HepG2 (cell line): Measurements from ENCODE around the gene RPS10. TPM values are rescaled to one million over a fixed set of nuclear protein-coding genes. Genes with fewer than 3 reads are reported as not detected.
A peak's percentile ranks its signal among the peaks of the same experiment; 100 is the strongest.

Experiments
- CCAR2 ChIP-seq: fragments of 200-400 bp; formaldehyde crosslinking; optimal IDR thresholded peaks from 2 replicates; pipeline ENCODE3; 2018; ENCODE audit warnings: low read depth, mild to moderate bottlenecking, low read length, moderate library complexity
- CEBPB ChIP-seq: IDR thresholded peaks from 2 replicates; pipeline ENCODE4 v1.6.1; 2011; ENCODE audit warnings: low read depth, low read length, improper control_type of control experiment, borderline replicate concordance
- CSRNP1 ChIP-seq: sonication (generic); formaldehyde crosslinking; IDR thresholded peaks from 2 replicates; pipeline ENCODE4 v1.8.1; 2023; ENCODE audit warnings: mild to moderate bottlenecking, missing genetic modification reagents
- FOXC1 ChIP-seq: sonication (generic); formaldehyde crosslinking; IDR thresholded peaks from 2 replicates; pipeline ENCODE4 v1.8.0; 2022; ENCODE audit warnings: mild to moderate bottlenecking, missing genetic modification reagents, borderline replicate concordance
- HMGA1 ChIP-seq: sonication (generic); formaldehyde crosslinking; conservative IDR thresholded peaks from 2 replicates; pipeline ENCODE4 v1.4.0; 2020; ENCODE audit warnings: missing genetic modification reagents
- JUNB ChIP-seq: sonication (generic); formaldehyde crosslinking; IDR thresholded peaks from 2 replicates; pipeline ENCODE4 v1.8.0; 2022; ENCODE audit warnings: missing genetic modification reagents, mild to moderate bottlenecking, borderline replicate concordance
- KLF6 ChIP-seq: IDR thresholded peaks from 2 replicates; pipeline ENCODE4 v1.8.0; 2016; ENCODE audit warnings: missing biosample characterization, missing genetic modification reagents
- MED1 ChIP-seq: sonication (generic); formaldehyde crosslinking; IDR thresholded peaks from 2 replicates; pipeline ENCODE4 v1.4.0; 2020; ENCODE audit warnings: missing genetic modification reagents
- MED13 ChIP-seq: sonication (generic); formaldehyde crosslinking; IDR thresholded peaks from 2 replicates; pipeline ENCODE4 v1.5.0; 2020; ENCODE audit warnings: missing genetic modification reagents
- NCOR1 ChIP-seq: fragments of 200-600 bp; sonication (generic); IDR thresholded peaks from 2 replicates; pipeline ENCODE4 v1.7.0; 2017; ENCODE audit warnings: antibody characterized with exemption, low read length, borderline replicate concordance
- RBAK ChIP-seq: sonication (generic); formaldehyde crosslinking; IDR thresholded peaks from 2 replicates; pipeline ENCODE4 v1.5.1; 2020; ENCODE audit warnings: mild to moderate bottlenecking, missing genetic modification reagents
- SALL1 ChIP-seq: sonication (generic); formaldehyde crosslinking; IDR thresholded peaks from 2 replicates; pipeline ENCODE4 v1.8.0; 2022; ENCODE audit warnings: mild to moderate bottlenecking, missing genetic modification reagents
- SAP130 ChIP-seq: IDR thresholded peaks from 2 replicates; pipeline ENCODE4 v1.6.1; 2016; ENCODE audit warnings: low read depth
- SMARCE1 ChIP-seq: fragments of 450-650 bp; IDR thresholded peaks from 2 replicates; pipeline ENCODE4 v1.6.1; 2017; ENCODE audit warnings: borderline replicate concordance
- TOPORS ChIP-seq: sonication (generic); formaldehyde crosslinking; IDR thresholded peaks from 2 replicates; pipeline ENCODE4 v1.8.0; 2023; ENCODE audit warnings: mild to moderate bottlenecking, missing genetic modification reagents
- ZNF180 ChIP-seq: sonication (generic); formaldehyde crosslinking; IDR thresholded peaks from 2 replicates; pipeline ENCODE4 v1.4.0; 2020; ENCODE audit warnings: low read depth, missing genetic modification reagents, borderline replicate concordance
- ZNF274 ChIP-seq: sonication (generic); formaldehyde crosslinking; IDR thresholded peaks from 2 replicates; pipeline ENCODE4 v1.5.1; 2020; ENCODE audit warnings: mild to moderate bottlenecking, missing genetic modification reagents
- ZNF326 ChIP-seq: sonication (generic); formaldehyde crosslinking; IDR thresholded peaks from 2 replicates; pipeline ENCODE4 v1.4.0; 2020; ENCODE audit warnings: missing genetic modification reagents, borderline replicate concordance
- ZNF564 ChIP-seq: sonication (generic); formaldehyde crosslinking; IDR thresholded peaks from 2 replicates; pipeline ENCODE4 v1.8.1; 2023; ENCODE audit warnings: mild to moderate bottlenecking, missing genetic modification reagents
- ZNF720 ChIP-seq: sonication (generic); formaldehyde crosslinking; IDR thresholded peaks from 2 replicates; pipeline ENCODE4 v1.4.0; 2020; ENCODE audit warnings: missing genetic modification reagents
- ZSCAN12 ChIP-seq: sonication (generic); formaldehyde crosslinking; IDR thresholded peaks from 2 replicates; pipeline ENCODE4 v1.9.0; 2021; ENCODE audit warnings: mild to moderate bottlenecking, missing genetic modification reagents
- ZSCAN5A ChIP-seq: sonication (generic); formaldehyde crosslinking; IDR thresholded peaks from 2 replicates; pipeline ENCODE4 v1.8.0; 2022; ENCODE audit warnings: mild to moderate bottlenecking, missing genetic modification reagents, borderline replicate concordance
- polyA plus RNA-seq, 8 experiments: library from polyadenylated mRNA; depleted of rRNA in 3 of 8; stranded (reverse) in 7 of 8; unstranded in 1 of 8; fragments of >200 nt; fragmentation: Illumina TruSeq in 4 of 8; extraction: Trizol in 4 of 8; gene quantifications; 2 replicates each; pipeline versions ENCODE4 v1.2.1 to v1.2.3, GENCODE V29; 2011 to 2016; ENCODE audit warnings: low read depth in 4 of 8, missing spikeins in 1 of 8, mixed read lengths in 1 of 8; ENCODE audit not compliant: insufficient read depth in 1 of 8
- total RNA-seq, 5 experiments: library from RNA; depleted of rRNA; stranded (reverse); fragments of >200 nt; fragmentation: Illumina TruSeq; extraction: Trizol; gene quantifications; 2 replicates each; pipeline ENCODE4 v1.2.3, GENCODE V29; 2016; ENCODE audit warnings: low read depth in 1 of 5
- TF ChIP-seq, protein P1 (sequence below): sonication (generic); formaldehyde crosslinking; IDR thresholded peaks from 2 replicates; pipeline ENCODE4 v1.4.0; 2020; ENCODE audit warnings: missing genetic modification reagents
- TF ChIP-seq, protein P2 (sequence below): IDR thresholded peaks from 2 replicates; pipeline ENCODE4 v1.6.1; 2016; ENCODE audit warnings: missing compliant biosample characterization, missing genetic modification reagents, borderline replicate concordance
- TF ChIP-seq, protein P3 (sequence below), 2 experiments: sonication (generic) in 1 of 2; formaldehyde crosslinking in 1 of 2; IDR thresholded peaks; 2 replicates each; pipeline versions ENCODE4 v1.4.0 to v1.6.1; 2018 to 2020; ENCODE audit warnings: missing genetic modification reagents in 2 of 2, borderline replicate concordance in 1 of 2, low read depth in 1 of 2, mild to moderate bottlenecking in 1 of 2, missing biosample characterization in 1 of 2

RPS10 gene
- total and polyA plus RNA-seq, 2 of the 13 experiments (the other 11 are each of a cell fraction or from before 2014, with no cell fraction given), result 2,909 to 4,648 TPM

GRCh38 chr6:34385793-34386195 is 40.1 kb downstream of the RPS10 start (continued):
- peak; percentile 22; the same call in 1 of the 2 replicates for TF ChIP-seq SAP130 (CRISPR knock-in tag)
- TF ChIP-seq CSRNP1 (CRISPR knock-in tag), result no peak
- TF ChIP-seq TOPORS, result no peak
- TF ChIP-seq ZNF326 (CRISPR knock-in tag), result no peak
- no peak for TF ChIP-seq CCAR2
- TF ChIP-seq, protein P1, sequence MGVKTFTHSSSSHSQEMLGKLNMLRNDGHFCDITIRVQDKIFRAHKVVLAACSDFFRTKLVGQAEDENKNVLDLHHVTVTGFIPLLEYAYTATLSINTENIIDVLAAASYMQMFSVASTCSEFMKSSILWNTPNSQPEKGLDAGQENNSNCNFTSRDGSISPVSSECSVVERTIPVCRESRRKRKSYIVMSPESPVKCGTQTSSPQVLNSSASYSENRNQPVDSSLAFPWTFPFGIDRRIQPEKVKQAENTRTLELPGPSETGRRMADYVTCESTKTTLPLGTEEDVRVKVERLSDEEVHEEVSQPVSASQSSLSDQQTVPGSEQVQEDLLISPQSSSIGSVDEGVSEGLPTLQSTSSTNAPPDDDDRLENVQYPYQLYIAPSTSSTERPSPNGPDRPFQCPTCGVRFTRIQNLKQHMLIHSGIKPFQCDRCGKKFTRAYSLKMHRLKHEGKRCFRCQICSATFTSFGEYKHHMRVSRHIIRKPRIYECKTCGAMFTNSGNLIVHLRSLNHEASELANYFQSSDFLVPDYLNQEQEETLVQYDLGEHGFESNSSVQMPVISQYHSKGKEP (CRISPR knock-in tag), result no peak
- peak; percentile 70 for TF ChIP-seq SALL1 (CRISPR knock-in tag)
- TF ChIP-seq CEBPB, result peak; percentile 83
- TF ChIP-seq ZSCAN5A (CRISPR knock-in tag), result no peak
- no peak for TF ChIP-seq HMGA1 (CRISPR knock-in tag)
- TF ChIP-seq MED13 (CRISPR knock-in tag), result no peak
- TF ChIP-seq JUNB, result no peak
- TF ChIP-seq, protein P2, sequence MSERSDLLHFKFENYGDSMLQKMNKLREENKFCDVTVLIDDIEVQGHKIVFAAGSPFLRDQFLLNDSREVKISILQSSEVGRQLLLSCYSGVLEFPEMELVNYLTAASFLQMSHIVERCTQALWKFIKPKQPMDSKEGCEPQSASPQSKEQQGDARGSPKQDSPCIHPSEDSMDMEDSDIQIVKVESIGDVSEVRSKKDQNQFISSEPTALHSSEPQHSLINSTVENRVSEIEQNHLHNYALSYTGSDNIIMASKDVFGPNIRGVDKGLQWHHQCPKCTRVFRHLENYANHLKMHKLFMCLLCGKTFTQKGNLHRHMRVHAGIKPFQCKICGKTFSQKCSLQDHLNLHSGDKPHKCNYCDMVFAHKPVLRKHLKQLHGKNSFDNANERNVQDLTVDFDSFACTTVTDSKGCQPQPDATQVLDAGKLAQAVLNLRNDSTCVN, result no peak
- no peak for TF ChIP-seq MED1 (CRISPR knock-in tag)
- no peak for TF ChIP-seq SMARCE1
- TF ChIP-seq FOXC1, result no peak
- TF ChIP-seq ZNF274 (CRISPR knock-in tag), result no peak
- TF ChIP-seq NCOR1, result peak; percentile 80
- TF ChIP-seq ZSCAN12 (CRISPR knock-in tag), result no peak
- TF ChIP-seq KLF6, result no peak
- no peak for TF ChIP-seq ZNF180 (CRISPR knock-in tag)
- TF ChIP-seq ZNF720, result no peak
- TF ChIP-seq, protein P3, sequence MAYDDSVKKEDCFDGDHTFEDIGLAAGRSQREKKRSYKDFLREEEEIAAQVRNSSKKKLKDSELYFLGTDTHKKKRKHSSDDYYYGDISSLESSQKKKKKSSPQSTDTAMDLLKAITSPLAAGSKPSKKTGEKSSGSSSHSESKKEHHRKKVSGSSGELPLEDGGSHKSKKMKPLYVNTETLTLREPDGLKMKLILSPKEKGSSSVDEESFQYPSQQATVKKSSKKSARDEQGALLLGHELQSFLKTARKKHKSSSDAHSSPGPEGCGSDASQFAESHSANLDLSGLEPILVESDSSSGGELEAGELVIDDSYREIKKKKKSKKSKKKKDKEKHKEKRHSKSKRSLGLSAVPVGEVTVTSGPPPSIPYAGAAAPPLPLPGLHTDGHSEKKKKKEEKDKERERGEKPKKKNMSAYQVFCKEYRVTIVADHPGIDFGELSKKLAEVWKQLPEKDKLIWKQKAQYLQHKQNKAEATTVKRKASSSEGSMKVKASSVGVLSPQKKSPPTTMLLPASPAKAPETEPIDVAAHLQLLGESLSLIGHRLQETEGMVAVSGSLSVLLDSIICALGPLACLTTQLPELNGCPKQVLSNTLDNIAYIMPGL (CRISPR knock-in tag; IDR thresholded peaks at IDR 0.05; ENCODE audit: borderline replicate concordance in 1 of 2, low read depth in 1 of 2), result no peak
- TF ChIP-seq RBAK (CRISPR knock-in tag), result no peak
- no peak for TF ChIP-seq ZNF564
